Liver (tissue), 9 donors: ENCODE data around the gene COMMD7. TPM values are rescaled to one million over a fixed set of nuclear protein-coding genes. Genes with fewer than 3 reads are reported as not detected.

ENCODE experiments used
- DNase-seq: peaks from one replicate; pipeline ENCODE4 v3.0.0-alpha.2; 2017; ENCODE audit warnings: low spot score
- H3K27ac ChIP-seq, 2 donors: one replicate each; pipeline ENCODE4 v1.7.0; 2013; ENCODE audit warnings: inconsistent platforms in 2 of 2, low read length in 2 of 2, control low read depth in 1 of 2, low read depth in 1 of 2, mild to moderate bottlenecking in 1 of 2
- H3K27me3 ChIP-seq, 4 donors: one replicate each; pipeline versions ENCODE4 v1.6.1 to v1.7.0; 2013; ENCODE audit warnings: low read length in 3 of 4, inconsistent platforms in 1 of 4, mild to moderate bottlenecking in 1 of 4, moderate library complexity in 1 of 4; ENCODE audit not compliant: control insufficient read depth in 4 of 4, insufficient read depth in 4 of 4
- H3K36me3 ChIP-seq, 4 donors: one replicate each; pipeline versions ENCODE4 v1.6.1 to v1.7.0; 2013; ENCODE audit warnings: low read length in 3 of 4, mild to moderate bottlenecking in 3 of 4, low read depth in 1 of 4, moderate library complexity in 1 of 4; ENCODE audit not compliant: control insufficient read depth in 4 of 4, insufficient read depth in 3 of 4
- H3K4me1 ChIP-seq, 4 donors: one replicate each; pipeline versions ENCODE4 v1.6.1 to v1.7.0; 2013; ENCODE audit warnings: low read length in 3 of 4, mild to moderate bottlenecking in 3 of 4, moderate library complexity in 1 of 4; ENCODE audit not compliant: control insufficient read depth in 4 of 4, insufficient read depth in 4 of 4
- H3K4me3 ChIP-seq, 3 donors: one replicate each; pipeline versions ENCODE4 v1.6.1 to v1.7.0; 2013; ENCODE audit warnings: low read length in 3 of 3, control low read depth in 1 of 3, low read depth in 1 of 3, mild to moderate bottlenecking in 1 of 3
- H3K9ac ChIP-seq, 2 donors: one replicate each; pipeline ENCODE4 v1.7.0; 2013; ENCODE audit warnings: low read length in 2 of 2, mild to moderate bottlenecking in 2 of 2, moderate library complexity in 2 of 2, control low read depth in 1 of 2, low read depth in 1 of 2
- H3K9me3 ChIP-seq, 4 donors: one replicate each; pipeline versions ENCODE4 v1.6.1 to v1.7.0; 2013; ENCODE audit warnings: low read length in 3 of 4; ENCODE audit not compliant: control insufficient read depth in 4 of 4
- ATF3 ChIP-seq: IDR thresholded peaks from 2 replicates; pipeline ENCODE4 v1.6.1; 2016; ENCODE audit warnings: antibody characterized with exemption
- CTCF ChIP-seq: fragments of 150-350 bp; IDR thresholded peaks from 2 replicates; pipeline ENCODE4 v1.5.1; 2017; ENCODE audit warnings: improper control_type of control experiment, low read depth, low read length; ENCODE audit not compliant: missing input control
- EGR1 ChIP-seq, 2 donors: IDR thresholded peaks; 2 replicates each; pipeline ENCODE4 v1.6.1; 2016 to 2018; ENCODE audit warnings: antibody characterized with exemption in 2 of 2, low read depth in 2 of 2
- FOXA1 ChIP-seq: IDR thresholded peaks from 2 replicates; pipeline ENCODE4 v1.6.1; 2016; ENCODE audit warnings: antibody characterized with exemption
- FOXA2 ChIP-seq: IDR thresholded peaks from 2 replicates; pipeline ENCODE4 v1.6.1; 2016; ENCODE audit warnings: antibody characterized with exemption
- GABPA ChIP-seq, 2 donors: IDR thresholded peaks in 1 of 2; conservative IDR thresholded peaks in 1 of 2; 2 replicates each; pipeline ENCODE4 v1.6.1; 2016; ENCODE audit warnings: antibody characterized with exemption in 2 of 2, mild to moderate bottlenecking in 1 of 2, moderate library complexity in 1 of 2
- HNF4A ChIP-seq, 2 donors: conservative IDR thresholded peaks; 2 replicates each; pipeline ENCODE4 v1.6.1; 2016; ENCODE audit warnings: antibody characterized with exemption in 2 of 2, mild to moderate bottlenecking in 2 of 2
- HNF4G ChIP-seq: IDR thresholded peaks from 2 replicates; pipeline ENCODE4 v1.6.1; 2016; ENCODE audit warnings: antibody characterized with exemption
- JUND ChIP-seq, 2 donors: IDR thresholded peaks; 2 replicates each; pipeline ENCODE4 v1.6.1; 2016; ENCODE audit warnings: antibody characterized with exemption in 2 of 2
- NR2F2 ChIP-seq: IDR thresholded peaks from 2 replicates; pipeline ENCODE4 v1.6.1; 2016; ENCODE audit warnings: antibody characterized with exemption
- RAD21 ChIP-seq, 2 donors: IDR thresholded peaks; 2 replicates each; pipeline ENCODE4 v1.6.1; 2016; ENCODE audit warnings: antibody characterized with exemption in 2 of 2, mild to moderate bottlenecking in 2 of 2
- RXRA ChIP-seq, 2 donors: IDR thresholded peaks; 2 replicates each; pipeline ENCODE4 v1.6.1; 2017 to 2018; ENCODE audit warnings: antibody characterized with exemption in 2 of 2, mild to moderate bottlenecking in 1 of 2
- SP1 ChIP-seq: IDR thresholded peaks from 2 replicates; pipeline ENCODE4 v1.6.1; 2018; ENCODE audit warnings: antibody characterized with exemption, mild to moderate bottlenecking
- TAF1 ChIP-seq: conservative IDR thresholded peaks from 2 replicates; pipeline ENCODE4 v1.6.1; 2016; ENCODE audit warnings: antibody characterized with exemption, mild to moderate bottlenecking
- YY1 ChIP-seq: IDR thresholded peaks from 2 replicates; pipeline ENCODE4 v1.6.1; 2016; ENCODE audit warnings: antibody characterized with exemption, mild to moderate bottlenecking
- ZBTB33 ChIP-seq: IDR thresholded peaks from 2 replicates; pipeline ENCODE4 v1.6.1; 2016; ENCODE audit warnings: antibody characterized with exemption
- WGBS: extraction: QIAGEN DNeasy Blood & Tissue Kit; methylation state at CpG from one replicate; pipeline ENCODE4 v1.1.7; 2013; 5-methylcytosine and 5-hydroxymethylcytosine counted together
- polyA plus RNA-seq, 2 donors: library from polyadenylated mRNA; stranded (reverse) in 1 of 2; unstranded in 1 of 2; fragments of 200-250 nt in 1 of 2; fragments of >200 nt in 1 of 2; fragmentation: Nextera tagmentation in 1 of 2; extraction: Ambion mirVana in 1 of 2; gene quantifications; one replicate each; pipeline versions ENCODE4 v1.2.1 to v1.2.3, GENCODE V29; 2013 to 2015
- total RNA-seq, 2 donors: library from RNA; depleted of rRNA; stranded (reverse); fragments of >200 nt; gene quantifications; one replicate each; pipeline ENCODE4 v1.2.3, GENCODE V29; 2014
- TF ChIP-seq, protein P1 (sequence below): IDR thresholded peaks from 2 replicates; pipeline ENCODE4 v1.6.1; 2016; ENCODE audit warnings: antibody characterized with exemption, mild to moderate bottlenecking
- TF ChIP-seq, protein P2 (sequence below): IDR thresholded peaks from 2 replicates; pipeline ENCODE4 v1.6.1; 2016; ENCODE audit warnings: antibody characterized with exemption
- donor health status: healthy.
- donor health status: healthy.
- donor health status: healthy.
- donor health status: healthy.
- donor health status: healthy.

COMMD7 gene
- total and polyA plus RNA-seq, 4 donors, result 8.3 to 42.7 (median 15.5) TPM

DNA sequence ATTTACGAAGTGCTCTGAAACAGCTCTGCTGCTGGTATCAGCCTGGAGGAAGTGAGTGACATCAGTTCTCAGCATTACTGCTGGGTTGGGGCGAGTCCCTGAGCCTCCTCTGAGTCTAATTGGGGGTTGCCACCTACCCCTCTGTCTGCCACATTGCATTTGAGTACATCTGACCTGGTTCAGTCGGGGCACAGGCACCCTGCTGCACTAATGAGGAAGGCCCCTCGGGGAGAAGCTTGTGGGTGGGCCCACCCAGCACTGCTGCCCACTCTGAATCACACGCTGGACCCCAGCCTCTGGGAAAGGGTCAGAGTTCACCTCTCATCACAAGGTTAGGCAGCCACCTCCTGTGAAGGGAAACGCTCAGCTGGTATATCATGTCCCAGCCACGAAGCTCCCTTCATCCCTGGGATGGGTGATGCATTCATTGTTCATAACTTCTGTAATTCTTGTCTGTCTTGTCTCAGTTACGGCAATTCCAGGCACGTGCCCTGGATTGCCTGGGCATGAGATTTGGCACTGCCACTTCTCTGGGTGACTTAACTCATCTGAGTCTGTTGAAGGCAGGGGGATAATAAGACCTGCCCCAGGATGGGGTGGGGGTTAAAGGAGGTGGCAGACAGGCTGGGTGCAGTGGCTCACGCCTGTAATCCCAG lies 32.2 kb upstream of the COMMD7 start:
- no peak for TF ChIP-seq HNF4A (conservative IDR thresholded peaks at IDR 0.05)
- no peak for TF ChIP-seq JUND (IDR thresholded peaks at IDR 0.05)

GRCh38 chr20:32773855-32774254 lies 30.6 kb upstream of the COMMD7 start:
- H3K9me3 ChIP-seq, result no peaks in the 10 kb centered on the region
- no peak overlapping the region for H3K4me3 ChIP-seq
- H3K36me3 ChIP-seq, result no peaks in the 10 kb centered on the region
- 93% methylated on average over 8 of the region's 8 CpGs for WGBS
- DNase-seq, result no peak
- TF ChIP-seq FOXA2 (no peak), ZBTB33 (no peak), SP1 (no peak), EGR1 (IDR thresholded peaks at IDR 0.05; ENCODE audit: low read depth in 2 of 2) (no peak), NR2F2 (no peak), YY1 (no peak), TAF1 (no peak), GABPA (IDR thresholded peaks at IDR 0.05 in 1 of 2, conservative IDR thresholded peaks at IDR 0.05 in 1 of 2) (no peak), HNF4G (no peak), CTCF (no peak), RAD21 (IDR thresholded peaks at IDR 0.05) (no peak), FOXA1 (no peak), JUND (IDR thresholded peaks at IDR 0.05) (no peak), ATF3 (no peak), RXRA (IDR thresholded peaks at IDR 0.05) (no peak), HNF4A (conservative IDR thresholded peaks at IDR 0.05) (no peak)
- TF ChIP-seq, protein P1, sequence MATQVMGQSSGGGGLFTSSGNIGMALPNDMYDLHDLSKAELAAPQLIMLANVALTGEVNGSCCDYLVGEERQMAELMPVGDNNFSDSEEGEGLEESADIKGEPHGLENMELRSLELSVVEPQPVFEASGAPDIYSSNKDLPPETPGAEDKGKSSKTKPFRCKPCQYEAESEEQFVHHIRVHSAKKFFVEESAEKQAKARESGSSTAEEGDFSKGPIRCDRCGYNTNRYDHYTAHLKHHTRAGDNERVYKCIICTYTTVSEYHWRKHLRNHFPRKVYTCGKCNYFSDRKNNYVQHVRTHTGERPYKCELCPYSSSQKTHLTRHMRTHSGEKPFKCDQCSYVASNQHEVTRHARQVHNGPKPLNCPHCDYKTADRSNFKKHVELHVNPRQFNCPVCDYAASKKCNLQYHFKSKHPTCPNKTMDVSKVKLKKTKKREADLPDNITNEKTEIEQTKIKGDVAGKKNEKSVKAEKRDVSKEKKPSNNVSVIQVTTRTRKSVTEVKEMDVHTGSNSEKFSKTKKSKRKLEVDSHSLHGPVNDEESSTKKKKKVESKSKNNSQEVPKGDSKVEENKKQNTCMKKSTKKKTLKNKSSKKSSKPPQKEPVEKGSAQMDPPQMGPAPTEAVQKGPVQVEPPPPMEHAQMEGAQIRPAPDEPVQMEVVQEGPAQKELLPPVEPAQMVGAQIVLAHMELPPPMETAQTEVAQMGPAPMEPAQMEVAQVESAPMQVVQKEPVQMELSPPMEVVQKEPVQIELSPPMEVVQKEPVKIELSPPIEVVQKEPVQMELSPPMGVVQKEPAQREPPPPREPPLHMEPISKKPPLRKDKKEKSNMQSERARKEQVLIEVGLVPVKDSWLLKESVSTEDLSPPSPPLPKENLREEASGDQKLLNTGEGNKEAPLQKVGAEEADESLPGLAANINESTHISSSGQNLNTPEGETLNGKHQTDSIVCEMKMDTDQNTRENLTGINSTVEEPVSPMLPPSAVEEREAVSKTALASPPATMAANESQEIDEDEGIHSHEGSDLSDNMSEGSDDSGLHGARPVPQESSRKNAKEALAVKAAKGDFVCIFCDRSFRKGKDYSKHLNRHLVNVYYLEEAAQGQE, result no peak
- TF ChIP-seq, protein P2, sequence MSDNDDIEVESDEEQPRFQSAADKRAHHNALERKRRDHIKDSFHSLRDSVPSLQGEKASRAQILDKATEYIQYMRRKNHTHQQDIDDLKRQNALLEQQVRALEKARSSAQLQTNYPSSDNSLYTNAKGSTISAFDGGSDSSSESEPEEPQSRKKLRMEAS, result no peak
- H3K27me3 ChIP-seq, result no peaks in the 10 kb centered on the region
- peaks cover 3 to 17% (median 14%) of the 10 kb centered on the region in 4 donors for H3K4me1 ChIP-seq
- no peak overlapping the region for H3K27ac ChIP-seq
- no peak overlapping the region for H3K9ac ChIP-seq

More for the DNA sequence above, 32.2 kb upstream of the COMMD7 start:
- peaks cover 3 to 17% (median 14%) of the 10 kb centered on the region in 4 donors for H3K4me1 ChIP-seq
- H3K9me3 ChIP-seq, result no peaks in the 10 kb centered on the region
- H3K9ac ChIP-seq, result no peak overlapping the region
- H3K27me3 ChIP-seq, result no peaks in the 10 kb centered on the region
- DNase-seq, result no peak
- H3K27ac ChIP-seq, result no peak overlapping the region
- 88% methylated on average over 10 of the region's 10 CpGs for WGBS
- H3K36me3 ChIP-seq, result no peaks in the 10 kb centered on the region
- no peak overlapping the region for H3K4me3 ChIP-seq
